GM19240 (cell line): Measurements from ENCODE around the gene TRIM58.

ENCODE experiments used
- DNase-seq: peaks from one replicate; pipeline ENCODE4 v3.0.0; 2011; ENCODE audit warnings: low spot score; ENCODE audit not compliant: insufficient read length

The TRIM58 gene

GRCh38 chr1:247884797-247885413 is 27.9 kb downstream of the TRIM58 start:
- DNase-seq: no peak

GRCh38 chr1:247895163-247895637 is 38.2 kb downstream of the TRIM58 start, which contains the start of gene OR2W3:
Gene OR2W3, plus strand, starts transcription at chr1:247895587. Its CDS starts 0 bp downstream, at chr1:247895587.
- no peak for DNase-seq

GRCh38 chr1:247895976-247896375 is 39.0 kb downstream of the TRIM58 start:
- no peak for DNase-seq

GRCh38 chr1:247904122-247904521 is 47.1 kb downstream of the TRIM58 start:
- no peak for DNase-seq

- no peak for DNase-seq
Measured at GRCh38 chr1:247905181-247905580, 48.2 kb downstream of the TRIM58 start.

- no peak for DNase-seq
Measured at GRCh38 chr1:247905910-247906503, 49.0 kb downstream of the TRIM58 start.

- DNase-seq: no peak
Measured at GRCh38 chr1:247906504-247907047, 49.6 kb downstream of the TRIM58 start.

GRCh38 chr1:247908766-247909165 is 51.8 kb downstream of the TRIM58 start:
- no peak for DNase-seq

GRCh38 chr1:247913786-247914185 is 56.8 kb downstream of the TRIM58 start:
- no peak for DNase-seq

GRCh38 chr1:247914941-247915662 is 58.1 kb downstream of the TRIM58 start:
- no peak for DNase-seq

- no peak for DNase-seq
Measured at GRCh38 chr1:247919952-247920351, 63.0 kb downstream of the TRIM58 start, which contains the start of gene OR2T8. Gene OR2T8, plus strand, starts transcription at chr1:247920252. Its CDS starts 766 bp downstream, at chr1:247921018.

GRCh38 chr1:247923941-247924340 is 67.0 kb downstream of the TRIM58 start:
- DNase-seq: no peak

GRCh38 chr1:247924868-247925267 is 67.9 kb downstream of the TRIM58 start, which contains the start of gene OR2AJ1:
Gene OR2AJ1, plus strand, starts transcription at chr1:247924889. Its CDS starts 8,880 bp downstream, at chr1:247933769.
- no peak for DNase-seq
